Measurements from ENCODE around the gene IL17B. TPM values are rescaled to one million over a fixed set of nuclear protein-coding genes. Genes with fewer than 3 reads are reported as not detected.
A peak's percentile ranks its signal among the peaks of the same experiment; 100 is the strongest.

Gene IL17B
- polyA plus RNA-seq, 1 donor (not counting 4 experiments of a cell fraction or from before 2014, with no cell fraction given): not detected

DNA sequence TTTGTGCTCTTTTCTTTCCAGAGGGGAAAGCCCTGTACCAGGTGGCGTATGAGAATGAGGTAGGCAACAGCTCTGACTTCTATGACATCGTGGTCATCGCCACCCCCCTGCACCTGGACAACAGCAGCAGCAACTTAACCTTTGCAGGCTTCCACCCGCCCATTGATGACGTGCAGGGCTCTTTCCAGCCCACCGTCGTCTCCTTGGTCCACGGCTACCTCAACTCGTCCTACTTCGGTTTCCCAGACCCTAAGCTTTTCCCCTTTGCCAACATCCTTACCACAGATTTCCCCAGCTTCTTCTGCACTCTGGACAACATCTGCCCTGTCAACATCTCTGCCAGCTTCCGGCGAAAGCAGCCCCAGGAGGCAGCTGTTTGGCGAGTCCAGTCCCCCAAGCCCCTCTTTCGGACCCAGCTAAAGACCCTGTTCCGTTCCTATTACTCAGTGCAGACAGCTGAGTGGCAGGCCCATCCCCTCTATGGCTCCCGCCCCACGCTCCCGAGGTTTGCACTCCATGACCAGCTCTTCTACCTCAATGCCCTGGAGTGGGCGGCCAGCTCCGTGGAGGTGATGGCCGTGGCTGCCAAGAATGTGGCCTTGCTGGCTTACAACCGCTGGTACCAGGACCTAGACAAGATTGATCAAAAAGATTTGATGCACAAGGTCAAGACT is 11.0 kb downstream of the IL17B start:
- no peak for DNase-seq (ENCODE audit: low read depth, low spot score)
- no peak for FAIRE-seq
- Histone ChIP-seq H3K4me3 (ENCODE audit: control insufficient read depth in 2 of 3, extremely low read depth in 1 of 3, insufficient read depth in 2 of 3, low read depth in 1 of 3, low read length in 3 of 3) (no peak overlapping the region), H3K4me2 (ENCODE audit: control insufficient read depth, extremely low read depth, insufficient read depth, low read depth, low read length) (no peak overlapping the region), H3K4me1 (ENCODE audit: control insufficient read depth, extremely low read depth, insufficient read depth, low read length) (no peaks in the 10 kb centered on the region), H3K27me3 (ENCODE audit: control insufficient read depth, extremely low read depth, insufficient read depth, low read length) (no peaks in the 10 kb centered on the region), H2AFZ (ENCODE audit: control insufficient read depth, low read length) (no peak overlapping the region), H3K9ac (ENCODE audit: control insufficient read depth, extremely low read depth, insufficient read depth, low read length) (no peak overlapping the region), H3K79me2 (ENCODE audit: control insufficient read depth, insufficient read depth, low read length) (no peaks in the 10 kb centered on the region), H3K36me3 (ENCODE audit: control insufficient read depth in 2 of 2, extremely low read depth in 1 of 2, insufficient read depth in 2 of 2, low read length in 2 of 2) (no peaks in the 10 kb centered on the region), H3K9me1 (ENCODE audit: control insufficient read depth, extremely low read depth, insufficient read depth, low read length) (no peaks in the 10 kb centered on the region), H3K27ac (ENCODE audit: control insufficient read depth, insufficient read depth, low read length) (no peak overlapping the region), H4K20me1 (ENCODE audit: control insufficient read depth, extremely low read depth, insufficient read depth, low read length) (no peaks in the 10 kb centered on the region), H3K9me3 (ENCODE audit: control insufficient read depth, low read depth, low read length) (no peaks in the 10 kb centered on the region)
- TF ChIP-seq, protein P1, sequence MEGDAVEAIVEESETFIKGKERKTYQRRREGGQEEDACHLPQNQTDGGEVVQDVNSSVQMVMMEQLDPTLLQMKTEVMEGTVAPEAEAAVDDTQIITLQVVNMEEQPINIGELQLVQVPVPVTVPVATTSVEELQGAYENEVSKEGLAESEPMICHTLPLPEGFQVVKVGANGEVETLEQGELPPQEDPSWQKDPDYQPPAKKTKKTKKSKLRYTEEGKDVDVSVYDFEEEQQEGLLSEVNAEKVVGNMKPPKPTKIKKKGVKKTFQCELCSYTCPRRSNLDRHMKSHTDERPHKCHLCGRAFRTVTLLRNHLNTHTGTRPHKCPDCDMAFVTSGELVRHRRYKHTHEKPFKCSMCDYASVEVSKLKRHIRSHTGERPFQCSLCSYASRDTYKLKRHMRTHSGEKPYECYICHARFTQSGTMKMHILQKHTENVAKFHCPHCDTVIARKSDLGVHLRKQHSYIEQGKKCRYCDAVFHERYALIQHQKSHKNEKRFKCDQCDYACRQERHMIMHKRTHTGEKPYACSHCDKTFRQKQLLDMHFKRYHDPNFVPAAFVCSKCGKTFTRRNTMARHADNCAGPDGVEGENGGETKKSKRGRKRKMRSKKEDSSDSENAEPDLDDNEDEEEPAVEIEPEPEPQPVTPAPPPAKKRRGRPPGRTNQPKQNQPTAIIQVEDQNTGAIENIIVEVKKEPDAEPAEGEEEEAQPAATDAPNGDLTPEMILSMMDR (optimal IDR thresholded peaks at IDR 0.05 in 1 of 3, IDR thresholded peaks at IDR 0.05 in 1 of 3, conservative IDR thresholded peaks at IDR 0.05 in 1 of 3; ENCODE audit: extremely low read depth in 1 of 3, insufficient read depth in 2 of 3, low read length in 3 of 3): no peak
- TF ChIP-seq EZH2 (IDR thresholded peaks at IDR 0.05; ENCODE audit: low read length): no peak
- dilution Hi-C loops (cut with MboI; ENCODE audit: extremely low pct_ligation_motif_present, low sequenced_read_pairs): no loop called here

DNA sequence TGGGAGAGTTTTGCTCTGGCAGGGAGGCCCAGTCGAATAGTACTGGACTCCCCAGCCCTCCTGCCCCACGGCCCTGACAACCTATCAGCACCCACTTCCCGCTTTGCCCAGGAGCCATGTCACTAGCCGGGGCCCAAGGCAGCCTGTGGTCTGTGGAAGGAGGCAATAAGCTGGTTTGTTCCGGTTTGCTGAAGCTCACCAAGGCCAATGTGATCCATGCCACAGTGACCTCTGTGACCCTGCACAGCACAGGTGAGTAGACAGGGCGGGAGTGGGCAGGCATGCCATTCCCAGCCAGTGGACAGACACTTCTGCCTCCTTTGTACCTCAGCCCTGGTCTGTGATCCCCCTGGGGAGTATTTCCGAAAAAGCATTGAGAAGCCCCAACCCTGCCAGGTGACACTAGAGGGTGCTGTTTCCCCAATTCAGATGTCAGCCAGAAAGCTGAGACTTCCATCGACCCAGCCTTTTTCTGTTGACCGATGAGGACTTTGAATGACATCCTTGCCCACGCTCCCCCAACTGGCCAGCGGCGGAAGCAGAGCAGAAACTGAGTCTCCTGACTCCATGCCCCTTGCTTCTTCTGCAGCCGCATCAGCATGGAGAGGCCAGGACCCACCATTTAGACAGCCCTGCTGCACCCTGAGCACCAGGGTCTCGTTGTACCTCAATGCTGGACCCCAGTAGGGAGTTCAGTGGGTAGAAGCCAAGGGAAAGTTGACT is 11.7 kb downstream of the IL17B start:
- Histone ChIP-seq H3K4me2 (ENCODE audit: control insufficient read depth, extremely low read depth, insufficient read depth, low read depth, low read length) (no peak overlapping the region), H4K20me1 (ENCODE audit: control insufficient read depth, extremely low read depth, insufficient read depth, low read length) (no peaks in the 10 kb centered on the region), H3K9me1 (ENCODE audit: control insufficient read depth, extremely low read depth, insufficient read depth, low read length) (no peaks in the 10 kb centered on the region), H3K4me1 (ENCODE audit: control insufficient read depth, extremely low read depth, insufficient read depth, low read length) (no peaks in the 10 kb centered on the region), H3K79me2 (ENCODE audit: control insufficient read depth, insufficient read depth, low read length) (no peaks in the 10 kb centered on the region), H2AFZ (ENCODE audit: control insufficient read depth, low read length) (no peak overlapping the region), H3K27me3 (ENCODE audit: control insufficient read depth, extremely low read depth, insufficient read depth, low read length) (no peaks in the 10 kb centered on the region), H3K9me3 (ENCODE audit: control insufficient read depth, low read depth, low read length) (no peaks in the 10 kb centered on the region), H3K9ac (ENCODE audit: control insufficient read depth, extremely low read depth, insufficient read depth, low read length) (no peak overlapping the region), H3K4me3 (ENCODE audit: control insufficient read depth in 2 of 3, extremely low read depth in 1 of 3, insufficient read depth in 2 of 3, low read depth in 1 of 3, low read length in 3 of 3) (no peak overlapping the region), H3K36me3 (ENCODE audit: control insufficient read depth in 2 of 2, extremely low read depth in 1 of 2, insufficient read depth in 2 of 2, low read length in 2 of 2) (no peaks in the 10 kb centered on the region), H3K27ac (ENCODE audit: control insufficient read depth, insufficient read depth, low read length) (no peak overlapping the region)
- TF ChIP-seq, protein P1 (optimal IDR thresholded peaks at IDR 0.05 in 1 of 3, IDR thresholded peaks at IDR 0.05 in 1 of 3, conservative IDR thresholded peaks at IDR 0.05 in 1 of 3; ENCODE audit: extremely low read depth in 1 of 3, insufficient read depth in 2 of 3, low read length in 3 of 3): peak; percentile 83 to 90 (median 86)
- no peak for TF ChIP-seq EZH2 (IDR thresholded peaks at IDR 0.05; ENCODE audit: low read length)
- peak; percentile 79 for FAIRE-seq
- DNase-seq (ENCODE audit: low read depth, low spot score): no peak
- dilution Hi-C loops (cut with MboI; ENCODE audit: extremely low pct_ligation_motif_present, low sequenced_read_pairs): no loop called here

Measured in keratinocyte (primary cell).